ENCODE data around the gene ARHGEF10L. TPM values are rescaled to one million over a fixed set of nuclear protein-coding genes. Genes with fewer than 3 reads are reported as not detected.

ARHGEF10L gene
- polyA plus RNA-seq, 1 donor (not counting 4 experiments of a cell fraction or from before 2014, with no cell fraction given): 2.4 TPM

DNA sequence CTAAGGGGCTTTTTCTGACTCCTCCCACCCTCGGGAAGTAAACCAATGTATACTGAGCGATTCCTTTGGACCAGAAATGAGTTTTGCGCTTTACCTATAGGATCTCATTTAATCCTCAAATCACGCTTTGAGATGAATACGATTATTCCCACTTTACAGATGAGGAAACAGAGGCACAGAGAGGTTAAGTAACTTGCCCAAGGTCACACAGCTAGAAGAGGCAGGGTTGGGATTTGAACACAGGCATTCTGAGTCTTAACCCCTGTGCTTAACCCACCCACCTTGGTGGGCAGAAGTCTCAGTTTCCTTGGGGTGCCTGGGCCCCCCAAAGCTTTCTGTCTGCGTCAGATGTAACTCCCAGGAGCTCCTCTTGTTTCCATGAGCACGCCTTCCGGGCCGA is 129.8 kb downstream of the ARHGEF10L start:
- TF ChIP-seq, protein P1, sequence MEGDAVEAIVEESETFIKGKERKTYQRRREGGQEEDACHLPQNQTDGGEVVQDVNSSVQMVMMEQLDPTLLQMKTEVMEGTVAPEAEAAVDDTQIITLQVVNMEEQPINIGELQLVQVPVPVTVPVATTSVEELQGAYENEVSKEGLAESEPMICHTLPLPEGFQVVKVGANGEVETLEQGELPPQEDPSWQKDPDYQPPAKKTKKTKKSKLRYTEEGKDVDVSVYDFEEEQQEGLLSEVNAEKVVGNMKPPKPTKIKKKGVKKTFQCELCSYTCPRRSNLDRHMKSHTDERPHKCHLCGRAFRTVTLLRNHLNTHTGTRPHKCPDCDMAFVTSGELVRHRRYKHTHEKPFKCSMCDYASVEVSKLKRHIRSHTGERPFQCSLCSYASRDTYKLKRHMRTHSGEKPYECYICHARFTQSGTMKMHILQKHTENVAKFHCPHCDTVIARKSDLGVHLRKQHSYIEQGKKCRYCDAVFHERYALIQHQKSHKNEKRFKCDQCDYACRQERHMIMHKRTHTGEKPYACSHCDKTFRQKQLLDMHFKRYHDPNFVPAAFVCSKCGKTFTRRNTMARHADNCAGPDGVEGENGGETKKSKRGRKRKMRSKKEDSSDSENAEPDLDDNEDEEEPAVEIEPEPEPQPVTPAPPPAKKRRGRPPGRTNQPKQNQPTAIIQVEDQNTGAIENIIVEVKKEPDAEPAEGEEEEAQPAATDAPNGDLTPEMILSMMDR (optimal IDR thresholded peaks at IDR 0.05 in 1 of 3, IDR thresholded peaks at IDR 0.05 in 1 of 3, conservative IDR thresholded peaks at IDR 0.05 in 1 of 3; ENCODE audit: extremely low read depth in 1 of 3, insufficient read depth in 2 of 3, low read length in 3 of 3): no peak
- TF ChIP-seq EZH2 (IDR thresholded peaks at IDR 0.05; ENCODE audit: low read length): no peak
- Histone ChIP-seq H3K27me3 (ENCODE audit: control insufficient read depth, extremely low read depth, insufficient read depth, low read length) (no peaks in the 10 kb centered on the region), H3K36me3 (ENCODE audit: control insufficient read depth in 2 of 2, extremely low read depth in 1 of 2, insufficient read depth in 2 of 2, low read length in 2 of 2) (peaks cover 0 to 4% of the 10 kb centered on the region in 2 experiments), H2AFZ (ENCODE audit: control insufficient read depth, low read length) (no peak overlapping the region), H4K20me1 (ENCODE audit: control insufficient read depth, extremely low read depth, insufficient read depth, low read length) (no peaks in the 10 kb centered on the region), H3K9ac (ENCODE audit: control insufficient read depth, extremely low read depth, insufficient read depth, low read length) (no peak overlapping the region), H3K4me2 (ENCODE audit: control insufficient read depth, extremely low read depth, insufficient read depth, low read depth, low read length) (no peak overlapping the region), H3K79me2 (ENCODE audit: control insufficient read depth, insufficient read depth, low read length) (no peaks in the 10 kb centered on the region), H3K9me3 (ENCODE audit: control insufficient read depth, low read depth, low read length) (no peaks in the 10 kb centered on the region), H3K4me1 (ENCODE audit: control insufficient read depth, extremely low read depth, insufficient read depth, low read length) (no peaks in the 10 kb centered on the region), H3K4me3 (ENCODE audit: control insufficient read depth in 2 of 3, extremely low read depth in 1 of 3, insufficient read depth in 2 of 3, low read depth in 1 of 3, low read length in 3 of 3) (no peak overlapping the region), H3K27ac (ENCODE audit: control insufficient read depth, insufficient read depth, low read length) (no peak overlapping the region), H3K9me1 (ENCODE audit: control insufficient read depth, extremely low read depth, insufficient read depth, low read length) (no peaks in the 10 kb centered on the region)
- FAIRE-seq (no peak), DNase-seq (ENCODE audit: low read depth, low spot score) (no peak)
- dilution Hi-C loops (cut with MboI; ENCODE audit: extremely low pct_ligation_motif_present, low sequenced_read_pairs): no loop called here

- no peak overlapping the region for H2AFZ ChIP-seq (ENCODE audit: control insufficient read depth, low read length)
- FAIRE-seq (no peak), DNase-seq (ENCODE audit: low read depth, low spot score) (no peak)
- no peak overlapping the region for H3K4me3 ChIP-seq (ENCODE audit: control insufficient read depth in 2 of 3, extremely low read depth in 1 of 3, insufficient read depth in 2 of 3, low read depth in 1 of 3, low read length in 3 of 3)
- H3K9ac ChIP-seq (ENCODE audit: control insufficient read depth, extremely low read depth, insufficient read depth, low read length): no peak overlapping the region
- H3K79me2 ChIP-seq (ENCODE audit: control insufficient read depth, insufficient read depth, low read length): no peaks in the 10 kb centered on the region
- no peak overlapping the region for H3K4me2 ChIP-seq (ENCODE audit: control insufficient read depth, extremely low read depth, insufficient read depth, low read depth, low read length)
- H4K20me1 ChIP-seq (ENCODE audit: control insufficient read depth, extremely low read depth, insufficient read depth, low read length): no peaks in the 10 kb centered on the region
- H3K4me1 ChIP-seq (ENCODE audit: control insufficient read depth, extremely low read depth, insufficient read depth, low read length): no peaks in the 10 kb centered on the region
- no peaks in the 10 kb centered on the region for H3K9me1 ChIP-seq (ENCODE audit: control insufficient read depth, extremely low read depth, insufficient read depth, low read length)
- no peak overlapping the region for H3K27ac ChIP-seq (ENCODE audit: control insufficient read depth, insufficient read depth, low read length)
- H3K27me3 ChIP-seq (ENCODE audit: control insufficient read depth, extremely low read depth, insufficient read depth, low read length): no peaks in the 10 kb centered on the region
- dilution Hi-C loops (cut with MboI; ENCODE audit: extremely low pct_ligation_motif_present, low sequenced_read_pairs): no loop called here
- TF ChIP-seq EZH2 (IDR thresholded peaks at IDR 0.05; ENCODE audit: low read length): no peak
- TF ChIP-seq, protein P1 (optimal IDR thresholded peaks at IDR 0.05 in 1 of 3, IDR thresholded peaks at IDR 0.05 in 1 of 3, conservative IDR thresholded peaks at IDR 0.05 in 1 of 3; ENCODE audit: extremely low read depth in 1 of 3, insufficient read depth in 2 of 3, low read length in 3 of 3): no peak
- H3K36me3 ChIP-seq (ENCODE audit: control insufficient read depth in 2 of 2, extremely low read depth in 1 of 2, insufficient read depth in 2 of 2, low read length in 2 of 2): peaks cover 0 to 4% of the 10 kb centered on the region in 2 experiments
- no peaks in the 10 kb centered on the region for H3K9me3 ChIP-seq (ENCODE audit: control insufficient read depth, low read depth, low read length)
Measured at GRCh38 chr1:17669866-17670451, 130.5 kb downstream of the ARHGEF10L start.

Data from keratinocyte (primary cell).